ENCODE data around the gene RAB3GAP2. TPM values are rescaled to one million over a fixed set of nuclear protein-coding genes. Genes with fewer than 3 reads are reported as not detected.
A peak's percentile ranks its signal among the peaks of the same experiment; 100 is the strongest.
"Not testable (repeated sequence)": the region's sequence is repeated elsewhere in the genome, so short reads cannot be mapped to it uniquely, and the experiment has no call there.

The RAB3GAP2 gene
- total RNA-seq, 1 experiment from 2014 or later = 32.4 TPM

- H3K27me3 ChIP-seq (ENCODE audit: control insufficient read depth, insufficient read depth, low read length) = no peaks in the 10 kb centered on the region
- H3K36me3 ChIP-seq (replicated peaks; ENCODE audit: control insufficient read depth, insufficient read depth, low read length) = peaks cover 7% of the 10 kb centered on the region
- H3K4me3 ChIP-seq (ENCODE audit: insufficient read depth, low read depth, low read length) = peak overlapping the region; percentile 98
- peak; percentile 43 for DNase-seq
These were observed 577 bp downstream of the RAB3GAP2 start for GRCh38 chr1:220271706-220272046.

DNA sequence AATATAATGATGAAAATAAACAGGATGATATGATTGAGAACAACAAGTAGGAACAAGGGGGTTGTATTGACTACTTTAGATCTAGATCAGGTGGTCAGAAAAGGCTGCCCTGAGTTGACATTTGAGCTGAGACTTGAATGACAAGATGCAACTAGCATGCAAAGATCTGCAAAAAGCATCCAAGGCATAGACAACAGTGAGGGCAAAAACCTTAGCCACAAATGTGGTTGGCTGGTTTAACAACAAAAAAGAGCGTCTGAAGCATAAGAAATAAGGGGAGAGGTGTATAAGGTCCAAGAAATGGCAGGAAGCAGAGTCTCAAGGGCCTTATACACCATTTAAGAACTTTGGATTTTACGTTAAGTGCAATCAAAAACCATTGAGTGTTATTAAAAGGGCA lies 3.2 kb downstream of the RAB3GAP2 start:
- no peak for DNase-seq
- Histone ChIP-seq H3K36me3 (replicated peaks; ENCODE audit: control insufficient read depth, insufficient read depth, low read length) (peaks cover 7% of the 10 kb centered on the region), H3K4me3 (ENCODE audit: insufficient read depth, low read depth, low read length) (no peak overlapping the region), H3K27me3 (ENCODE audit: control insufficient read depth, insufficient read depth, low read length) (no peaks in the 10 kb centered on the region)

DNA sequence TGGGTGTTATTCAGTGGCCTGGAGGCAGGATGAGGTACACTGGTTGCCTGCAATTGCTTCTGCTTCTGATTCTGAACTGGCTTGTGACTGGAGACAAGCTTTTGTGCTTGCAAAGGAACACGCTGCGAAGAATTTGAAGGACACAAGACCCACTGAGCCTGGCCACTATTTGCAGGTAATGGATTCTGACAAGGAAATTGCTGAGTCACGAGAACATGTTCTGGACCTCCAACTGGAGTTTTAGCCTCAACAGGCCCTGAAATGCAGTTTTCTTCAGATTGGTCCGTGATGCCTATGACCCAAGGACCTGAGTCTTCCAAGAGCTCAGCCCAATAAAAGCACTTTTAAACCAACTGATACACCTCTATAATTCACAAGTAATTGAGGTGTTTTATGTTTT lies 4.6 kb downstream of the RAB3GAP2 start:
- H3K4me3 ChIP-seq (ENCODE audit: insufficient read depth, low read depth, low read length) = no peak overlapping the region
- DNase-seq = no peak
- H3K27me3 ChIP-seq (ENCODE audit: control insufficient read depth, insufficient read depth, low read length) = no peaks in the 10 kb centered on the region
- peaks cover 7% of the 10 kb centered on the region for H3K36me3 ChIP-seq (replicated peaks; ENCODE audit: control insufficient read depth, insufficient read depth, low read length)

DNA sequence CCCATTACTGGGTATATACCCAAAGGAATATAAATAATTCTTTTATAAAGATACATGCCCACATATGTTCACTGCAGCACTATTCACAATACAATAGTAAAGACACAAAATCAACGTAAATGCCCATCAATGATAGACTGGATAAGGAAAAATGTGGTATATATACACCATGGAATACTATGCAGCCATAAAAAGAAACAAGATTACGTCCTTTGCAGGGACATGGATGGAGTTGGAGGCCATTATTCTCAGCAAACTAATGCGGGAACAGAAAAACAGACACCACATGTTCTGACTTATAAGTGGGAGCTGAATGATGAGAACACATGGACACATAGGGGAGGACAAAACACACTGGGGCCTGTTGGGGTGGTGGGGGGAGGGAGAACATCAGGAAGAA lies 12.0 kb downstream of the RAB3GAP2 start:
- not testable (repeated sequence) for H3K36me3 ChIP-seq (replicated peaks; ENCODE audit: control insufficient read depth, insufficient read depth, low read length); H3K27me3 ChIP-seq (ENCODE audit: control insufficient read depth, insufficient read depth, low read length); DNase-seq

DNA sequence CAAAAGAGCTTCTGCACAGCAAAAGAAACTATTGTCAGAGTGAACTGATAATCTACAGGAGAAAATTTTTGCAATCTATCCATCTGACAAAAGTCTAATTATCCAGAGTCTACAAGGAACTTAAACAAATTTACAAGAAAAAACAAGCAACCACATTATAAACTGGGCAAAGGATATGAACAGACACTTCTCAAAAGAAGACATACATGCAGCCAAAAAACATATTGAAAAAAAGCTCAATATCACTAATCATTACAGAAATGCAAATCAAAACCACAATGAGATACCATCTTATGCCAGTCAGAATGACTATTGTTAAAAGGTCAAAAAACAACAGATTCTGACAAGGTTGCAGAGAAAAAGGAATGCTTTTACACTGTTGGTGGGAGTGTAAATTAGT lies 12.5 kb downstream of the RAB3GAP2 start:
- not testable (repeated sequence) for DNase-seq; H3K4me3 ChIP-seq (ENCODE audit: insufficient read depth, low read depth, low read length); H3K27me3 ChIP-seq (ENCODE audit: control insufficient read depth, insufficient read depth, low read length); H3K36me3 ChIP-seq (replicated peaks; ENCODE audit: control insufficient read depth, insufficient read depth, low read length)

More for the DNA sequence above, 12.0 kb downstream of the RAB3GAP2 start:
- not testable (repeated sequence) for H3K4me3 ChIP-seq (ENCODE audit: insufficient read depth, low read depth, low read length)

DNA sequence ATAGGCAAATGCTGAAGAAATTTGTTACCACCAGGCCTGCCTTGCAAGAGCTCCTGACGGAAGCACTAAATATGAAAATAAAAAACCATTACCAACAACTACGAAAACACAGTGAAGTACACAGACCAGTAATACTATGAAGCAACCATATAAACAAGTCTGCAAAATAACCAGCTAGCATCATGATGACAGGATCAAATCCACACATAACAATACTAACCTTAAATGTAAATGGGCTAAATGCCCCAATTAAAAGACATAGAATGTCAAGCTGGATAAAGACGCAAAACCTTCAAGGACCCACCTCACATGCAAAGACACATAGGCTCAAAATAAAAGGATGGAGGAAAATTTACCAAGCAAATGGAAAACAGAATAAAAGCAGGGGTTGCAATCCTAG lies 16.1 kb downstream of the RAB3GAP2 start:
- DNase-seq; H3K4me3 ChIP-seq (ENCODE audit: insufficient read depth, low read depth, low read length); H3K27me3 ChIP-seq (ENCODE audit: control insufficient read depth, insufficient read depth, low read length); H3K36me3 ChIP-seq (replicated peaks; ENCODE audit: control insufficient read depth, insufficient read depth, low read length): not testable (repeated sequence)

DNA sequence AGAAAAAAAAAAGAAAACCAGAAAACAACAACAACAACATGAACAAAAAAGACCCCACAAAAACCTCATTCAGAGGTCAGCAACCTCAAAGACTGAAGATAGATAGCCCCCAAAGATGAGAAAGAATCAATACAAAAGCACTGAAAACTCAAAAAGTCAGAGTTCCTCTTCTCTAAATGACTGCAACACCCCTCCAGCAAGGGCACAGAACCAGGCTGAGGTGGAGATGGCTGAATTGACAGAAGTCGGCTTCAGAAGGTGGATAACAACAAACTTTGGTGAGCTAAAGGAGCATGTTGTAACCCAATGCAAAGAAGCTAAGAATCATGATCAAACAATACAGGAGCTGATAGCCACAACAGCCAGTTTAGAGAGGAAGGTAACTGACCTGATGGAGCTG lies 17.0 kb downstream of the RAB3GAP2 start:
- DNase-seq = no peak
- Histone ChIP-seq H3K27me3 (ENCODE audit: control insufficient read depth, insufficient read depth, low read length) (no peaks in the 10 kb centered on the region), H3K4me3 (ENCODE audit: insufficient read depth, low read depth, low read length) (no peak overlapping the region), H3K36me3 (replicated peaks; ENCODE audit: control insufficient read depth, insufficient read depth, low read length) (peaks cover 10% of the 10 kb centered on the region)

GRCh38 chr1:220253290-220253689 lies 19.0 kb downstream of the RAB3GAP2 start:
- H3K27me3 ChIP-seq (ENCODE audit: control insufficient read depth, insufficient read depth, low read length); DNase-seq; H3K4me3 ChIP-seq (ENCODE audit: insufficient read depth, low read depth, low read length): not testable (repeated sequence)
- peaks cover 15% of the 10 kb centered on the region for H3K36me3 ChIP-seq (replicated peaks; ENCODE audit: control insufficient read depth, insufficient read depth, low read length)

GRCh38 chr1:220251272-220251671 lies 21.0 kb downstream of the RAB3GAP2 start:
- no peaks in the 10 kb centered on the region for H3K27me3 ChIP-seq (ENCODE audit: control insufficient read depth, insufficient read depth, low read length)
- H3K4me3 ChIP-seq (ENCODE audit: insufficient read depth, low read depth, low read length) = no peak overlapping the region
- no peak for DNase-seq
- peaks cover 15% of the 10 kb centered on the region for H3K36me3 ChIP-seq (replicated peaks; ENCODE audit: control insufficient read depth, insufficient read depth, low read length)

GRCh38 chr1:220250681-220251080 lies 21.6 kb downstream of the RAB3GAP2 start:
- Histone ChIP-seq H3K4me3 (ENCODE audit: insufficient read depth, low read depth, low read length) (no peak overlapping the region), H3K27me3 (ENCODE audit: control insufficient read depth, insufficient read depth, low read length) (no peaks in the 10 kb centered on the region), H3K36me3 (replicated peaks; ENCODE audit: control insufficient read depth, insufficient read depth, low read length) (peaks cover 15% of the 10 kb centered on the region)
- no peak for DNase-seq

GRCh38 chr1:220249522-220249921 lies 22.7 kb downstream of the RAB3GAP2 start:
- no peak overlapping the region for H3K4me3 ChIP-seq (ENCODE audit: insufficient read depth, low read depth, low read length)
- no peak for DNase-seq
- H3K36me3 ChIP-seq (replicated peaks; ENCODE audit: control insufficient read depth, insufficient read depth, low read length) = peaks cover 15% of the 10 kb centered on the region
- H3K27me3 ChIP-seq (ENCODE audit: control insufficient read depth, insufficient read depth, low read length) = no peaks in the 10 kb centered on the region

DNA sequence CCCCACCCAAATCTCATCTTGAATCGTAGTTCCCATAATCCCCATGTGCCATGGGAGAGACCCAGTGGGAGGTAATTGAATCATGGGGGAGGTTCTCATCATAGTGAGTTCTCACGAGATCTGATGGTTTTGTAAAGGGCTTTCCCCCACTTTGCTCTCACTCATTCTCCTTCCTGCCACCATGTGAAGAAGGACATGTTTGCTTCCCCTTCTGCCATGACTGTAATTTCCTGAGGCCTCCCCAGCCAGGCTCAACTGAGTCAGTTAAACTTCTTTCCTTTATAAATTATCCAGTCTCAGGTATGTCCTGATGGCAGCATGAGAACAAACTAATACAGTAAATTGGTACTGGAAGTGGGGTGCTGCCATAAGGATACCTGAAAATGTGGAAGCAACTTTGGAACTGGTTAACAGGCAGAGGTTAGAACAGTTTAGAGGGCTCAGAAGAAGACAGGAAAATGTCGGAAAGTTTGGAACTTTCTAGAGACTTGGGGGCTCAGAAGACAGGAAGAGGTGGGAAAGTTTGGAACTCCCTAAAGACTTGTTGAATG lies 23.5 kb downstream of the RAB3GAP2 start:
- not testable (repeated sequence) for DNase-seq; H3K4me3 ChIP-seq (ENCODE audit: insufficient read depth, low read depth, low read length); H3K27me3 ChIP-seq (ENCODE audit: control insufficient read depth, insufficient read depth, low read length)
- peaks cover 15% of the 10 kb centered on the region for H3K36me3 ChIP-seq (replicated peaks; ENCODE audit: control insufficient read depth, insufficient read depth, low read length)

DNA sequence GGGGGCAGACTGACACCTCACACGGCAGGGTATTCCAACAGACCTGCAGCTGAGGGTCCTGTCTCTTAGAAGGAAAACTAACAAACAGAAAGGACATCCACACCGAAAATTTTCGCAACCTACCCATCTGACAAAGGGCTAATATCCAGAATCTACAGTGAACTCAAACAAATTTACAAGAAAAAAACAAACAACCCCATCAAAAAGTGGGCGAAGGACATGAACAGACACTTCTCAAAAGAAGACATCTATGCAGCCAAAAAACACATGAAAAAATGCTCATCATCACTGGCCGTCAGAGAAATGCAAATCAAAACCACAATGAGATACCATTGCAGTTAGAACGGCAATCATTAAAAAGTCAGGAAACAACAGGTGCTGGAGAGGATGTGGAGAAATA lies 26.4 kb downstream of the RAB3GAP2 start:
- not testable (repeated sequence) for H3K36me3 ChIP-seq (replicated peaks; ENCODE audit: control insufficient read depth, insufficient read depth, low read length); H3K27me3 ChIP-seq (ENCODE audit: control insufficient read depth, insufficient read depth, low read length); H3K4me3 ChIP-seq (ENCODE audit: insufficient read depth, low read depth, low read length); DNase-seq

- no peaks in the 10 kb centered on the region; the same call in 1 of the 2 replicates for H3K36me3 ChIP-seq (replicated peaks; ENCODE audit: control insufficient read depth, insufficient read depth, low read length)
- no peak for DNase-seq
- H3K27me3 ChIP-seq (ENCODE audit: control insufficient read depth, insufficient read depth, low read length) = no peaks in the 10 kb centered on the region
- no peak overlapping the region for H3K4me3 ChIP-seq (ENCODE audit: insufficient read depth, low read depth, low read length)
These were observed 28.3 kb downstream of the RAB3GAP2 start for GRCh38 chr1:220243947-220244346.

DNA sequence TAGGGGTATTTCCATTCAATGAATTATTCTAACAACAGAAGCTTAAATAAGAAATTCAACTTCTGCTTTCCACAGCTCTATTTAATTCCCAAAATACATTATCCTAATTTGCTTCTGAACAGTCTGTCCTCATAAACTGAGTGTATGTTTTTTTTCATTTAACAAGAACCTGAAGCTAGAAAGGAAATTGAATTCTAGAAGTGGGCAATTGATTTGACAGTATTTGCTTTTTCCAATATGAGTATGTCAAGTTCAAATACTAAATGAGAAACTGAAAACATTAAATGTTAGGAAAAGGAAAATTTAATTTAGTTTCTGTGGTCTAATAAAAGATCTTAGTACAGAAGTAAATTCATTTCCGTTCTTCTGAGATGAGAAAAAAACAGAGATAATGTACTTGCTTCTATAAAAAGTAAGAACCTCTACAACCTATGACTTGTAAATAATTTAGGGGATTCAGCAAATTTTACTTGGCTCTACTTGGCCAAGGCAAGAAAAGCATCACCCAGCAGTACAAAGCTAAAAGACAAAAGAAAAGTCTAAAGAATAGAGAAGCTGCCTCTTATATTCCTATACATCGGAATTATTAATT lies 31.1 kb downstream of the RAB3GAP2 start:
- Histone ChIP-seq H3K4me3 (ENCODE audit: insufficient read depth, low read depth, low read length) (no peak overlapping the region), H3K36me3 (replicated peaks; ENCODE audit: control insufficient read depth, insufficient read depth, low read length) (no peaks in the 10 kb centered on the region), H3K27me3 (ENCODE audit: control insufficient read depth, insufficient read depth, low read length) (no peaks in the 10 kb centered on the region)
- no peak for DNase-seq

GRCh38 chr1:220239966-220240365 lies 32.3 kb downstream of the RAB3GAP2 start:
- no peak for DNase-seq
- H3K27me3 ChIP-seq (ENCODE audit: control insufficient read depth, insufficient read depth, low read length) = no peaks in the 10 kb centered on the region
- H3K4me3 ChIP-seq (ENCODE audit: insufficient read depth, low read depth, low read length) = no peak overlapping the region

More at GRCh38 chr1:220239966-220240365, 32.3 kb downstream of the RAB3GAP2 start:
- no peaks in the 10 kb centered on the region for H3K36me3 ChIP-seq (replicated peaks; ENCODE audit: control insufficient read depth, insufficient read depth, low read length)
